ENCODE results near the gene TSC1.

- TF ChIP-seq CTCF (IDR thresholded peaks at IDR 0.05): no peak
- no peak for TF ChIP-seq POLR2A (IDR thresholded peaks at IDR 0.05)
Measured at GRCh38 chr9:132975961-132976360, 31.5 kb upstream of the TSC1 start.

All from testis (tissue), 2 donors.